SK-N-SH treated with all-trans-retinoic acid at 6 μM for 48 hours (cell line): Measurements from ENCODE around the gene ZBTB26.

ENCODE experiments used
- OSR1 ChIP-seq: fragments of 250-450 bp; sonication (Bioruptor Pico); IDR thresholded peaks from 2 replicates; pipeline ENCODE4 v1.8.0; 2022; ENCODE audit warnings: moderate library complexity, mild to moderate bottlenecking, inconsistent platforms
- PATZ1 ChIP-seq: fragments of 250-450 bp; sonication (Bioruptor Pico); IDR thresholded peaks from 2 replicates; pipeline ENCODE4 v1.8.0; 2020; ENCODE audit warnings: mild to moderate bottlenecking, moderate library complexity, borderline replicate concordance
- RARB ChIP-seq: fragments of 250-450 bp; sonication (Bioruptor Pico); IDR thresholded peaks from 2 replicates; pipeline ENCODE4 v1.8.0; 2021; ENCODE audit warnings: mild to moderate bottlenecking, moderate library complexity

- no peak for TF ChIP-seq PATZ1
- no peak for TF ChIP-seq OSR1 (CRISPR knock-in tag)
- TF ChIP-seq RARB (CRISPR knock-in tag): no peak
These were observed 55.8 kb downstream of the ZBTB26 start for GRCh38 chr9:122875523-122875922.
